GM12892 (cell line): ENCODE results near the gene MACROD1.

Source experiments
- POLR2A ChIP-seq: IDR thresholded peaks from 2 replicates; pipeline ENCODE4 v1.6.1; 2011; ENCODE audit warnings: low read depth, low read length, control low read depth
- POLR2AphosphoS5 ChIP-seq: IDR thresholded peaks from 2 replicates; pipeline ENCODE4 v1.6.1; 2011; ENCODE audit warnings: low read depth, low read length, control low read depth

DNA sequence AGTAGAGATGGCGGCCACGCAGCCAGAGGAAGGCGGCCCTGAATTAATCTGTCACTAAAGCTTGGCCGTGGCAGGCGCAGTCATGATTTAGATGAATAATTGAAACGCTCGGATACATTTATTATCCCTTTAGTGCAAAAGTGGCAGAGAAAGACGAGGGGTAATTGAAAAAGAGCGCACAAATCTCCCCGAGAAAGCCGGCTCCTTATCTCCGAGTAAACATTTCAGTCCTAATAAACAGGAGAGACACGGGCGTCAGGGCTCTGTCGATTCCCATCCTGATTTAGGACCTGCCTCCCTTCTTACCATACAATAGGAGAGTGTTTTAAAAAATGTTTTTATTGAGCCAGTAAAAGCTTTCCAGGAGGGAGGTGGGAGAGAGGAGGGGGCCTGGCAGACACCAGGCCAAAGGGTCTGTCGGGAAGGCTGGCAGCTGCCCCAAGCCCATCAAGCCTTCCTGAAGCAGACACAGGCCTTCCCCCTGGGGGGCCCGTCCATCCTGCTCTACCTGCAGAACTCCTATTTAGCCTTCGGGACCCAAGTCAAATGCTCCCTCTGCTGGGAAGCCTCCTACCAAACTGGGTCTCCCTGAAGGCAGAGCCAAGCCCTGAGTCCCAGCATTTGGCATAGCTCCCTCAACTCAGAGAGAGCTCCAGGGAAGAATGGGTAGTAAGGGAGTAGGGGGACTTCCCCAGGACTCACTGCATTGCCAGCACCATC is 156.8 kb downstream of the MACROD1 start:
- TF ChIP-seq POLR2A (no peak), POLR2AphosphoS5 (no peak)
